ENCODE measurements around the gene YPEL4.

GRCh38 chr11:57635246-57635645, 14.5 kb downstream of the YPEL4 start:
- TF ChIP-seq, protein P1, sequence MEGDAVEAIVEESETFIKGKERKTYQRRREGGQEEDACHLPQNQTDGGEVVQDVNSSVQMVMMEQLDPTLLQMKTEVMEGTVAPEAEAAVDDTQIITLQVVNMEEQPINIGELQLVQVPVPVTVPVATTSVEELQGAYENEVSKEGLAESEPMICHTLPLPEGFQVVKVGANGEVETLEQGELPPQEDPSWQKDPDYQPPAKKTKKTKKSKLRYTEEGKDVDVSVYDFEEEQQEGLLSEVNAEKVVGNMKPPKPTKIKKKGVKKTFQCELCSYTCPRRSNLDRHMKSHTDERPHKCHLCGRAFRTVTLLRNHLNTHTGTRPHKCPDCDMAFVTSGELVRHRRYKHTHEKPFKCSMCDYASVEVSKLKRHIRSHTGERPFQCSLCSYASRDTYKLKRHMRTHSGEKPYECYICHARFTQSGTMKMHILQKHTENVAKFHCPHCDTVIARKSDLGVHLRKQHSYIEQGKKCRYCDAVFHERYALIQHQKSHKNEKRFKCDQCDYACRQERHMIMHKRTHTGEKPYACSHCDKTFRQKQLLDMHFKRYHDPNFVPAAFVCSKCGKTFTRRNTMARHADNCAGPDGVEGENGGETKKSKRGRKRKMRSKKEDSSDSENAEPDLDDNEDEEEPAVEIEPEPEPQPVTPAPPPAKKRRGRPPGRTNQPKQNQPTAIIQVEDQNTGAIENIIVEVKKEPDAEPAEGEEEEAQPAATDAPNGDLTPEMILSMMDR (IDR thresholded peaks at IDR 0.05): no peak
- no peak for TF ChIP-seq POLR2A (IDR thresholded peaks at IDR 0.05)
